HCT116 (cell line): Measurements from ENCODE around the gene AMER2.
"Not testable (repeated sequence)": the region's sequence is repeated elsewhere in the genome, so short reads cannot be mapped to it uniquely, and the experiment has no call there.

Experiments used
- CBX3 ChIP-seq: IDR thresholded peaks from 2 replicates; pipeline ENCODE4 v1.6.1; 2012; ENCODE audit warnings: low read depth
- CEBPB ChIP-seq: IDR thresholded peaks from 2 replicates; pipeline ENCODE4 v1.6.1; 2012; ENCODE audit warnings: low read depth
- ELF1 ChIP-seq: IDR thresholded peaks from 2 replicates; pipeline ENCODE4 v1.6.1; 2012; ENCODE audit warnings: low read depth, borderline replicate concordance
- EZH2phosphoT487 ChIP-seq: fragments of 200-600 bp; IDR thresholded peaks from 2 replicates; pipeline ENCODE4 v1.6.1; 2018; ENCODE audit warnings: antibody characterized with exemption, borderline replicate concordance
- POLR2A ChIP-seq: IDR thresholded peaks from 2 replicates; pipeline ENCODE4 v1.7.0; 2011; ENCODE audit warnings: borderline replicate concordance; ENCODE audit not compliant: insufficient read depth, insufficient read length; ENCODE audit errors: extremely low read depth
- YY1 ChIP-seq: IDR thresholded peaks from 2 replicates; pipeline ENCODE4 v1.6.1; 2011; ENCODE audit warnings: low read length, low read depth, moderate library complexity, mild to moderate bottlenecking; ENCODE audit not compliant: insufficient replicate concordance; ENCODE audit errors: extremely low read depth
- ZNF274 ChIP-seq: fragments of 200-500 bp; sonication (Bioruptor generic); IDR thresholded peaks from 2 replicates; pipeline ENCODE4 v1.6.1; 2014; ENCODE audit warnings: mild to moderate bottlenecking, low read depth, low read length, inconsistent platforms
- TF ChIP-seq, protein P1 (sequence below), 3 experiments: fragments of 200-600 bp in 1 of 3; sonication (generic) in 1 of 3; IDR thresholded peaks in 2 of 3; conservative IDR thresholded peaks in 1 of 3; 2 replicates each; pipeline ENCODE4 v1.5.1; 2012 to 2017; ENCODE audit warnings: low read depth in 2 of 3, low read length in 2 of 3, antibody characterized with exemption in 1 of 3, borderline replicate concordance in 1 of 3, control low read depth in 1 of 3, mild to moderate bottlenecking in 1 of 3, mixed read lengths in 1 of 3, mixed run types in 1 of 3, moderate library complexity in 1 of 3; ENCODE audit not compliant: insufficient read depth in 1 of 3
- TF ChIP-seq, protein P2 (sequence below): IDR thresholded peaks from 2 replicates; pipeline ENCODE4 v1.6.1; 2012

DNA sequence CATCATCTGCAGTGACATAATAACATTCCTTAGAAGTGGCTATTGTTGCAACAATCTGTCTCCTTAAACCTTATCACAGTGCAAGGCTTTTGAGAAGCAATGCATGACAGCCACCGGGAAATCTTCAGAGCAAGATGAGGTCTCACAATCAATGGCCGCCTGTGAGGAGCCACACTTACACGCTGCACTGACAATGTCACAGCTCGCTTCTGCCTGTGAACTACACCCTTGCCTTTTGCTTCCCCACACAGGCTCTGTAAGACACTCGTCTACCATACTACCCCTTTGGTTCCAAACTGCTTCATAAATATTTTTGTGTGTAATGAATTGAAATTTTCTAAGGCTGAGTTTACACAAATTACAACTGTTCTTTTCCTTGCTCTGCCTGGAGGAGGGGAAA is 6.9 kb downstream of the AMER2 start:
- not testable (repeated sequence) for TF ChIP-seq ZNF274, CBX3, YY1, ELF1, POLR2A, CEBPB, EZH2phosphoT487
- TF ChIP-seq, protein P1, sequence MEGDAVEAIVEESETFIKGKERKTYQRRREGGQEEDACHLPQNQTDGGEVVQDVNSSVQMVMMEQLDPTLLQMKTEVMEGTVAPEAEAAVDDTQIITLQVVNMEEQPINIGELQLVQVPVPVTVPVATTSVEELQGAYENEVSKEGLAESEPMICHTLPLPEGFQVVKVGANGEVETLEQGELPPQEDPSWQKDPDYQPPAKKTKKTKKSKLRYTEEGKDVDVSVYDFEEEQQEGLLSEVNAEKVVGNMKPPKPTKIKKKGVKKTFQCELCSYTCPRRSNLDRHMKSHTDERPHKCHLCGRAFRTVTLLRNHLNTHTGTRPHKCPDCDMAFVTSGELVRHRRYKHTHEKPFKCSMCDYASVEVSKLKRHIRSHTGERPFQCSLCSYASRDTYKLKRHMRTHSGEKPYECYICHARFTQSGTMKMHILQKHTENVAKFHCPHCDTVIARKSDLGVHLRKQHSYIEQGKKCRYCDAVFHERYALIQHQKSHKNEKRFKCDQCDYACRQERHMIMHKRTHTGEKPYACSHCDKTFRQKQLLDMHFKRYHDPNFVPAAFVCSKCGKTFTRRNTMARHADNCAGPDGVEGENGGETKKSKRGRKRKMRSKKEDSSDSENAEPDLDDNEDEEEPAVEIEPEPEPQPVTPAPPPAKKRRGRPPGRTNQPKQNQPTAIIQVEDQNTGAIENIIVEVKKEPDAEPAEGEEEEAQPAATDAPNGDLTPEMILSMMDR (IDR thresholded peaks at IDR 0.05 in 2 of 3, conservative IDR thresholded peaks at IDR 0.05 in 1 of 3; ENCODE audit: borderline replicate concordance in 1 of 3, insufficient read depth in 1 of 3, low read depth in 2 of 3, low read length in 2 of 3): not testable (repeated sequence)
- TF ChIP-seq, protein P2, sequence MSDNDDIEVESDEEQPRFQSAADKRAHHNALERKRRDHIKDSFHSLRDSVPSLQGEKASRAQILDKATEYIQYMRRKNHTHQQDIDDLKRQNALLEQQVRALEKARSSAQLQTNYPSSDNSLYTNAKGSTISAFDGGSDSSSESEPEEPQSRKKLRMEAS: not testable (repeated sequence)
